Measurements from ENCODE around the gene MASP2. TPM values are rescaled to one million over a fixed set of nuclear protein-coding genes. Genes with fewer than 3 reads are reported as not detected.

Gene MASP2
- total and polyA plus RNA-seq, 2 donors (not counting 1 experiment from before 2014, with no cell fraction given): 0.06 TPM; not detected in 1

DNA sequence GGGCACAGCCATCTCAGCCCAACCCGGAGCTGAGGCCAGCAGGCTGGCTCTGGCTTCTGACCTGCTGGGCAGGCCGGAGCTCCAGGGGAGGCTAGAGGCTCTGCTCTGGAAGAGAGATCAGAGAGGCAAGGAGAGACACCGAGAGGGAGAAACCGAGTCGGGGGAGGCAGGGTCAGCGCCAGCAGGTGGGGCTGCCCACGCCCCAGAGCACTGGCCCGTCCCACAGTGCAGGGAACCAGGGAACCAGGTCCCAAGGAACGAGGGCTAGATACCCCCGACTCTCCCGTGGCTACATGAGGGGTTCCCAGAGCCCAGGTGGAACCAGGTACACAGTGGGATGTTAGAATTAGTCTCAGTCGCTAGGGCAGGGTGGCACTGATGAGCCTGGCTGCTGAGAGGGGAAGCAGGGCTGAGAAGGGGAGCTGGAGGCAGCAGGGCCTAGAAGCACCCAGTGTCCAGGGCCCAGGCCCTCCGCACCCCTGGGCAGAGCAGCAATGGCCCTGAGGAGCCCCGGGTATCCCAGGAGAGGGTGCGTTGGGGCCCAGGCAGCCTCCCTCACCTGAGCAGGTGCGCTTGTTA, 2.1 kb downstream of the MASP2 start:
- Histone ChIP-seq H2AFZ (ENCODE audit: insufficient read depth, low read depth, low read length, poor library complexity, severe bottlenecking) (no peak overlapping the region), H3K27ac (ENCODE audit: low read length in 2 of 2) (no peak overlapping the region), H3K4me3 (ENCODE audit: control extremely low read depth in 1 of 5, extremely low read depth in 1 of 5, insufficient read depth in 1 of 5, low read depth in 2 of 5, low read length in 4 of 5) (no peak overlapping the region), H4K20me1 (ENCODE audit: control insufficient read depth, insufficient read depth, low read length, poor library complexity, severe bottlenecking) (no peaks in the 10 kb centered on the region), H3K9me3 (ENCODE audit: control extremely low read depth in 1 of 3, control insufficient read depth in 2 of 3, insufficient read depth in 1 of 3, low read length in 2 of 3) (no peaks in the 10 kb centered on the region), H3K27me3 (replicated peaks in 1 of 4; ENCODE audit: control extremely low read depth in 1 of 4, control insufficient read depth in 3 of 4, insufficient read depth in 4 of 4, low read length in 3 of 4) (no peaks in the 10 kb centered on the region), H3K9ac (ENCODE audit: low read length) (no peak overlapping the region), H3K4me2 (replicated peaks; ENCODE audit: low read depth, low read length, poor library complexity, severe bottlenecking) (no peak overlapping the region), H3K79me2 (ENCODE audit: control insufficient read depth, insufficient read depth, low read length) (no peaks in the 10 kb centered on the region), H3K36me3 (replicated peaks in 1 of 2; ENCODE audit: control extremely low read depth in 1 of 2, control insufficient read depth in 1 of 2, extremely low read depth in 1 of 2, insufficient read depth in 2 of 2, low read length in 1 of 2) (no peaks in the 10 kb centered on the region), H3K4me1 (ENCODE audit: control insufficient read depth in 2 of 2, insufficient read depth in 2 of 2, low read length in 2 of 2) (no peaks in the 10 kb centered on the region)
- CTCF ChIA-PET: interaction anchor here (1.0 kb wide), 1 partner anchor 295 kb away, joined by 3 read pairs; no protein-coding TSS in a partner anchor
- intact Hi-C loops (cut with micrococcal nuclease): no loop called here
- POLR2A ChIA-PET: no interaction called here
- Mint-ChIP-seq H3K4me1 (no peaks in the 10 kb centered on the region), H3K4me3 (no peak overlapping the region), H3K9me3 (ENCODE audit: insufficient read depth) (no peaks in the 10 kb centered on the region), H3K27me3 (no peaks in the 10 kb centered on the region), H3K27ac (no peak overlapping the region)
- ATAC-seq (ENCODE audit: low read depth) (no peak), DNase-seq (no peak)
- TF ChIP-seq EZH2 (IDR thresholded peaks at IDR 0.05; ENCODE audit: borderline replicate concordance, insufficient read depth, low read depth, low read length, poor library complexity, severe bottlenecking) (no peak), CTCF (IDR thresholded peaks at IDR 0.05) (no peak)
- WGBS (ENCODE audit: insufficient coverage): 85% methylated on average over 16 of the region's 16 CpGs

DNA sequence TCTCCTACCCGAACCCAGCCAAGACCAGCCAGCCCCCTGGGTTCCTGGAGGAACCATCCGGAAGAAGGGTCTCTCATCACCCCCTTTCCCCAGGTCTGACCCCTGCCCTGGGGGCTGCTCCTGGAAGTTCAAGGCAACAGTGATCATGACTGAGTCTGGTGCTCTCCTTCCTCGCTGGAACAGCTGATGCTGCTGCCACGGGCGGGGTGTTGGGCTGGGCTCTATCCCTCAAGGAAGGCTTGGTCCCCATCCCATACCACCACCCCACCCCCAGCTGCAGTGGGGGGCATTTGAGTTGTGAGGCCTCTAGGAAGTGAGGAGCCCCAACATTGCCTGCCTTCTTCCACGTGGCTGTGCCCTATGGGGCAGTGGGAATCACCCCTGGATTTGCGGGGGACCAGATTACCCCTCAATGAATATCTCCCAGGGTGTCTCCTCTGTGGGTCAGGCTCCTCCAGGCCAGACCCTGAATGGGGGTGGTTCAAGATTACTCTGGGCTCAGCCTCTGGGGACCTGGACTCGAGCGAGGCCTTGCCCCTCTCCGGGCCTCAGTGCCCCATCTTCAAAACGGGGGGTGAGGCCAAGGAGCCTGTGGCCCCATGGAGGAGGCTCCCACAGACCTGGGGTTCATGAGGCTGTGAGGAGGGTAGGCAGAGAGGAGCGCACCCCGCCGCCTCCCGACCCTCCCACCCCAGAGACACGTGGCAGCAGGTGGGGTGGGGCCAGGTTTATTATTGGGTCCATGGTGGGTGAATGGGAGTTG, 2.8 kb downstream of the MASP2 start:
- intact Hi-C loops (cut with micrococcal nuclease): no loop called here
- Mint-ChIP-seq H3K9me3 (ENCODE audit: insufficient read depth) (no peaks in the 10 kb centered on the region), H3K27ac (no peak overlapping the region), H3K4me1 (no peaks in the 10 kb centered on the region), H3K4me3 (no peak overlapping the region), H3K27me3 (no peaks in the 10 kb centered on the region)
- Histone ChIP-seq H2AFZ (ENCODE audit: insufficient read depth, low read depth, low read length, poor library complexity, severe bottlenecking) (no peak overlapping the region), H3K79me2 (ENCODE audit: control insufficient read depth, insufficient read depth, low read length) (no peaks in the 10 kb centered on the region), H3K9me3 (ENCODE audit: control extremely low read depth in 1 of 3, control insufficient read depth in 2 of 3, insufficient read depth in 1 of 3, low read length in 2 of 3) (no peaks in the 10 kb centered on the region), H4K20me1 (ENCODE audit: control insufficient read depth, insufficient read depth, low read length, poor library complexity, severe bottlenecking) (no peaks in the 10 kb centered on the region), H3K4me3 (ENCODE audit: control extremely low read depth in 1 of 5, extremely low read depth in 1 of 5, insufficient read depth in 1 of 5, low read depth in 2 of 5, low read length in 4 of 5) (no peak overlapping the region), H3K36me3 (replicated peaks in 1 of 2; ENCODE audit: control extremely low read depth in 1 of 2, control insufficient read depth in 1 of 2, extremely low read depth in 1 of 2, insufficient read depth in 2 of 2, low read length in 1 of 2) (no peaks in the 10 kb centered on the region), H3K9ac (ENCODE audit: low read length) (no peak overlapping the region), H3K4me2 (replicated peaks; ENCODE audit: low read depth, low read length, poor library complexity, severe bottlenecking) (no peak overlapping the region), H3K27ac (ENCODE audit: low read length in 2 of 2) (no peak overlapping the region), H3K27me3 (replicated peaks in 1 of 4; ENCODE audit: control extremely low read depth in 1 of 4, control insufficient read depth in 3 of 4, insufficient read depth in 4 of 4, low read length in 3 of 4) (no peaks in the 10 kb centered on the region), H3K4me1 (ENCODE audit: control insufficient read depth in 2 of 2, insufficient read depth in 2 of 2, low read length in 2 of 2) (no peaks in the 10 kb centered on the region)
- CTCF ChIA-PET: interaction anchor here (1.0 kb wide), 1 partner anchor 295 kb away, joined by 3 read pairs; no protein-coding TSS in a partner anchor
- WGBS (ENCODE audit: insufficient coverage): 87% methylated on average over 9 of the region's 16 CpGs
- no peak for TF ChIP-seq CTCF (IDR thresholded peaks at IDR 0.05)
- no peak for TF ChIP-seq EZH2 (IDR thresholded peaks at IDR 0.05; ENCODE audit: borderline replicate concordance, insufficient read depth, low read depth, low read length, poor library complexity, severe bottlenecking)
- POLR2A ChIA-PET: no interaction called here
- no peak for ATAC-seq (ENCODE audit: low read depth)
- no peak for DNase-seq
